GM12891 (cell line): Measurements from ENCODE around the gene ALS2CL. TPM values are rescaled to one million over a fixed set of nuclear protein-coding genes. Genes with fewer than 3 reads are reported as not detected.
"Not testable (repeated sequence)": the region's sequence is repeated elsewhere in the genome, so short reads cannot be mapped to it uniquely, and the experiment has no call there.

Experiments used
- DNase-seq: peaks from one replicate; pipeline ENCODE4 v3.0.0; 2011; ENCODE audit warnings: low spot score; ENCODE audit not compliant: insufficient read length
- FAIRE-seq: peaks from 2 replicates; lab custom pipeline; 2011; peaks lifted over from hg19 to GRCh38; lab: Jason Lieb, UNC
- PAX5 ChIP-seq: IDR thresholded peaks from 2 replicates; pipeline ENCODE4 v1.6.1; 2011; ENCODE audit warnings: low read length, moderate library complexity, mild to moderate bottlenecking; ENCODE audit not compliant: insufficient read depth, severe bottlenecking
- POLR2A ChIP-seq: IDR thresholded peaks from 2 replicates; pipeline ENCODE4 v1.6.1; 2011; ENCODE audit warnings: low read depth, low read length, control low read depth
- POLR2AphosphoS5 ChIP-seq: IDR thresholded peaks from 2 replicates; pipeline ENCODE4 v1.6.1; 2011; ENCODE audit warnings: low read depth, low read length, control low read depth
- POU2F2 ChIP-seq: IDR thresholded peaks from 2 replicates; pipeline ENCODE4 v1.6.1; 2011; ENCODE audit warnings: low read depth, mild to moderate bottlenecking, control low read depth, low read length, moderate library complexity
- SPI1 ChIP-seq: IDR thresholded peaks from 2 replicates; pipeline ENCODE4 v1.6.1; 2011; ENCODE audit warnings: low read depth, low read length, control low read depth
- TAF1 ChIP-seq: IDR thresholded peaks from 2 replicates; pipeline ENCODE4 v1.6.1; 2011; ENCODE audit warnings: low read depth, low read length, control low read depth
- polyA plus RNA-seq: library from polyadenylated mRNA; unstranded; fragments of >200 nt; gene quantifications from one replicate; pipeline ENCODE4 v1.2.1, GENCODE V29; 2012; ENCODE audit warnings: low read depth, missing spikeins, inconsistent platforms; ENCODE audit not compliant: missing spikeins

The ALS2CL gene, protein sequence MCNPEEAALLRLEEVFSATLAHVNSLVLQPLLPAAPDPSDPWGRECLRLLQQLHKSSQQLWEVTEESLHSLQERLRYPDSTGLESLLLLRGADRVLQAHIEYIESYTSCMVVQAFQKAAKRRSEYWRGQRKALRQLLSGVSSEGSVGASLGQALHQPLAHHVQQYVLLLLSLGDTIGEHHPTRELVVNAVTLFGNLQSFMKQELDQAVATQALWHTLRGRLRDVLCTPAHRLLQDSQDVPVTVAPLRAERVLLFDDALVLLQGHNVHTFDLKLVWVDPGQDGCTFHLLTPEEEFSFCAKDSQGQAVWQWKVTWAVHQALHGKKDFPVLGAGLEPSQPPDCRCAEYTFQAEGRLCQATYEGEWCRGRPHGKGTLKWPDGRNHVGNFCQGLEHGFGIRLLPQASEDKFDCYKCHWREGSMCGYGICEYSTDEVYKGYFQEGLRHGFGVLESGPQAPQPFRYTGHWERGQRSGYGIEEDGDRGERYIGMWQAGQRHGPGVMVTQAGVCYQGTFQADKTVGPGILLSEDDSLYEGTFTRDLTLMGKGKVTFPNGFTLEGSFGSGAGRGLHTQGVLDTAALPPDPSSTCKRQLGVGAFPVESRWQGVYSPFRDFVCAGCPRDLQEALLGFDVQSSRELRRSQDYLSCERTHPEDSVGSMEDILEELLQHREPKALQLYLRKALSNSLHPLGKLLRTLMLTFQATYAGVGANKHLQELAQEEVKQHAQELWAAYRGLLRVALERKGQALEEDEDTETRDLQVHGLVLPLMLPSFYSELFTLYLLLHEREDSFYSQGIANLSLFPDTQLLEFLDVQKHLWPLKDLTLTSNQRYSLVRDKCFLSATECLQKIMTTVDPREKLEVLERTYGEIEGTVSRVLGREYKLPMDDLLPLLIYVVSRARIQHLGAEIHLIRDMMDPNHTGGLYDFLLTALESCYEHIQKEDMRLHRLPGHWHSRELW
- 0.04 TPM for polyA plus RNA-seq

DNA sequence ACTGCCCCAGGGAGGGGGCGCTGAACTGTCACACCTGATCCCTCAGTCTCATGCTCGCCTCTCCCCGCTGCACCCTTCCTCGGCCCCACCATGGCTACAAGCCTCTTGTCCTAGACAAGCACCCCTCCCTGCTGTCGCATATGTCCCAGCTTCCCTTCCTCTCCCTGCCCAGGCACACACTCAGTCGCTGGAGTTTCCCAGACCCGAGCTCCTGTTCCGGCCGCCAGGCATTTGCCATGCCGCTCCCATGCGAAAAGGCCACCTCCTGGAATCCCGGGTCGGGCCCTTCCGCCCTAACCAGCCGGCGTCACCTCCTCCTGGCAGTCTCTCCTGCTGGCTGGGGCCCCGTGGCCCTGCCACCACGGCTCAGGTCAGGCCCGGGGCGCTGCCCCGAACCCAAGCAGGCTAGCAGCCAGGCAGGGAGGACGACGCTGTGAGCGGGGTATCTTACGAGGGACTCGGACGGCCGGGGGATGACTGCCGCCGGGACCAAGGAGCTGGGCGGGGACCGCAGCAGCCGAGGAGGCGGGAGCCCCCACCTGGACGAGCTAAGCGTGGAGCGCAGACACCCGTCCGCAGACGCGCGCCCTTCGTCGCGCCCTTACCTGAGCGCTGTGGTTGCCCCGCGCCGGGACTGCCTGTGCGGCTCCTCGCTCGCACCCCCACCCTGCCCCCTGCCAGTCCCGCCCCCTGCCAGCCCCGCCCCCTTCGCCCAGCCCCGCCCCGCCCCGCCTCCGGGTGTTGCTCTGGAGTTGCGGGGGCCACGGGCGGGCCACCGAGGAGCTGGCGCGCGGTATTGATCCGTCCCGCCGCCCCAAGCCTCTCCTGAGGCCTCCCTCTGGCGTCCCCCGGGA is at the start of gene ALS2CL:
ALS2CL (minus strand) TSS at position 642 of the 854 bp plus-strand sequence. CDS start 4,239 bp downstream, outside the sequence.
- TF ChIP-seq TAF1 = no peak
- no peak for TF ChIP-seq SPI1
- no peak for TF ChIP-seq POU2F2
- no peak for TF ChIP-seq POLR2A
- TF ChIP-seq POLR2AphosphoS5 = no peak
- no peak for TF ChIP-seq PAX5
- peak; percentile 43 for FAIRE-seq

DNA sequence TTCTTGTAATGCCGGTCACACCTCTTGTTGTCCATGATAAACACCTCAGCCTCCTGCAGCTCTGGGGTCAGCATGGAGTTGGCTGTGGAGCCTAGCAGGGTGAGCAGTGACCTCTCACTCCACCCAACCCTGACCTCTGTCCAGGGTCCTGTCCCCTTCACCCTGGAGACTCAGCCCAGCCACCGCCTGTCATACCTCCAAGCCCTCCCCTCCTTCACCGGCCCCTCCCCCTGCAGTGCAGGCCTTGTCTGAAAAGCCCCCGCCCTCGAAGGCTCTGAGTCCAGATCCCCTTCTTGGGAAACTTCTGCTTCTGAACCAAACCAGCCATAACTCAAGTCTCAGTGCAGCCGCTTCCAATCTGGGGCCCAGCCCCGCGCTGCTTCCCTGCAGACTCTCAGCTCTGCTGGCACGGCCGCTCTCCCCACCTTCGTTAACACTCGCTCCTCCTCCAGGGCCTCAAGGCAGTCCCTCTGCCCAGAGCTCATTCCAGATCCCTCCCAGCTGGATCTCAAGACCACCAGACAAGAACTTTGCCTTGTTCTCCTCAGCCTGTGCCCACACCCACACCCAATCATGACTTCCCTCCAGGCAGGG is 49.6 kb upstream of the ALS2CL start:
- DNase-seq = no peak
- no peak for TF ChIP-seq POLR2A
- TF ChIP-seq POLR2AphosphoS5 = no peak
- no peak for TF ChIP-seq PAX5
- TF ChIP-seq POU2F2 = no peak
- no peak for FAIRE-seq

More for the DNA sequence above, at the start of gene ALS2CL:
- peak; percentile 67 for DNase-seq

DNA sequence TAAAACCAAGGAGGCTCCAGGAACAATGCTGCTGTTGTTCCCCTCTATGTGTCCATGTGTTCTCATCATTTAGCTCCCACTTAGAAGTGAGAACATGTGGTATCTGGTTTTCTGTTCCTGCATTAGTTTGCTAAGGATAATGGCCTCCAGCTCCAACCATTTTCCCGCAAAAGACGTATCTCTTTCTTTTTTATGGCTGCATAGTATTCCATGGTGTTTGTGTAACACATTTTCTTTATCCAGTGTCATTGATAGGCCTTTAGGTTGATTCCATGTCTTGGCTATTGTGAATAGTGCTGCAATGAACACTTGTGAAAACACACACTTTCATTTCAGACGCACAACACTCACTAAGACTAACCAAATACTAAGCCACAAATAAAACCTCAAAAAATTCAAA is 46.1 kb upstream of the ALS2CL start:
- FAIRE-seq, DNase-seq: not testable (repeated sequence)

DNA sequence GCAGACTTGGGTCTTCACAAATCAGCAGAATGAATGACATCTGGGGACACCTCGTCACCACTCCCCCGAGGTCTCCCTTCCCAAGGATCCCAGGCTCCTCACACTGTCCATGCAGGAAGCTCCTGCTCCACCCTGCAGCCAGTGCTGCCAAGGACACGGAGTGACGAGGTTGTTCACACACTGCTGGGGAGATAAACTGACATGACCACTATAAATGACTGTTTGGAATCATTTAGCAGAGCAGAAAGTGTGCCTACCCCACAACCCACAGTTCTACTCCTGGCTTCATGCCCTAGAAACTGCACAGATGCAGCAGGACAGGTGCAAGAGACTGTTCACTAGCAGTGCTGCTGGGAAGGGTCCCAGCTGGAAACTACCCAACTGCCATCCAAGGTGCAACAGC is 43.9 kb upstream of the ALS2CL start:
- TF ChIP-seq SPI1 (no peak), TAF1 (no peak), POLR2A (no peak), POU2F2 (no peak), POLR2AphosphoS5 (no peak), PAX5 (no peak)
- FAIRE-seq (no peak), DNase-seq (no peak)

DNA sequence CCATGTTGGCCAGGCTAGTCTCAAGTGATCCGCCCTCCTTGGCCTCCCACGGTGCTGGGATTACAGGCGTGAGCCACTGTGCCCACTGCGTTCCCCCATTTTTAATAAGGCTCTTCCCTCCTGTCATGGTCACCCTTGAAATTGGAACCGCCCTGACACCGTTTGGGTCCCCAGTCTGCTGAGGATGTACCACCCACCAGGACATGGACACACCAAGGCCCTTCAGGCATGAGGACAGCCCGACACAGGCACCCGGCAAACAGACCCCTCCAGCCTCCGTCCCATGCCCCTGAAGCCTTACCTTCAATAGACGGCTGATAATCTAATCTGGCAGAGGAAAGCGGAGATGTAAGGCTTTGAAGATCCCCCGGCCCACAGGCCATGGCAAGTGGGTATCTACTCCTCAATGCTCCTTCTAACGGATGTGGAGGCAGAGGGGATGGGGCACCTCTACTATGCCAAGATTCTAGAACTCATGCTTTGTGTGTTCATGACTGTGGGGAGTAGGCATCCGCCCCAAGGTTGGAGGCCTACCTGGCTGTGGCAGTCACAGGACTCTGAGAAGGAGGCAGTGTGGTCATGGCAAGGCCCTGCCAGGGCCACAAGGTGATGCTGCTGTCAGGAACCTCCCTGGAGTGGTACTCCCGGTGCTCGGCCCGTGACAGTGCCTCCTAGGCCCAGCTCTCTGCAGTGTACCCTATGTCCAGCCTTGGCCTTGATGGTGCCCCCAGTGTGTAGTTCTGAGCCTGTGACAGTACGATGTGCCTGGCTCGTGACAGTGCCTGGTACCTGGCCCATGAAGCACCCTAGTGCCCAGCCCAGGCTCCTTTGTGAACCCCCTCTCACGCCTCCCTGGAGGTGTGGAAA is 42.8 kb upstream of the ALS2CL start:
- DNase-seq = no peak
- FAIRE-seq = no peak
- TF ChIP-seq POLR2AphosphoS5 = no peak
- TF ChIP-seq POU2F2 = no peak
- TF ChIP-seq SPI1 = no peak
- TF ChIP-seq POLR2A = no peak
- no peak for TF ChIP-seq TAF1
- no peak for TF ChIP-seq PAX5

DNA sequence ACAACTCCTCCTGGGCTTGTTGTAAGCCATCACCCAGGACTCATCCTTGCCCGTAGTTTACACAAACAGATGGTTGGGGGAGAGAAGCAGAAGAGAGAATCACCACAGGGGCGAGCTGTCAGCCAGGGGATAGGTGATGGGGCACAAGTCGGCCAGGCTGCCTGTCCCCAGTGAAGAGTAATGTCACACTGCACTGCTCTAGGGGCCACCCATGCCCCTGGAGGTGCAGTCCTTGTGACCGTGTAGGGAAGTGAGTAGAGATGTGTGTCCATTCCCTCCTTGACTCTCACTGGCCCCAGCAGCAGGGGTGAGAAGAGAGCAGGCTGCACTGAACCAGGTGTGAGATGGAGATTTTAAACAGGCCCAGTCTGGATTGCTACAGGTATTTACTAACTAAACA is 41.3 kb upstream of the ALS2CL start:
- DNase-seq = no peak
- TF ChIP-seq SPI1 (no peak), POU2F2 (no peak), TAF1 (no peak), POLR2AphosphoS5 (no peak), PAX5 (no peak), POLR2A (no peak)
- no peak for FAIRE-seq

DNA sequence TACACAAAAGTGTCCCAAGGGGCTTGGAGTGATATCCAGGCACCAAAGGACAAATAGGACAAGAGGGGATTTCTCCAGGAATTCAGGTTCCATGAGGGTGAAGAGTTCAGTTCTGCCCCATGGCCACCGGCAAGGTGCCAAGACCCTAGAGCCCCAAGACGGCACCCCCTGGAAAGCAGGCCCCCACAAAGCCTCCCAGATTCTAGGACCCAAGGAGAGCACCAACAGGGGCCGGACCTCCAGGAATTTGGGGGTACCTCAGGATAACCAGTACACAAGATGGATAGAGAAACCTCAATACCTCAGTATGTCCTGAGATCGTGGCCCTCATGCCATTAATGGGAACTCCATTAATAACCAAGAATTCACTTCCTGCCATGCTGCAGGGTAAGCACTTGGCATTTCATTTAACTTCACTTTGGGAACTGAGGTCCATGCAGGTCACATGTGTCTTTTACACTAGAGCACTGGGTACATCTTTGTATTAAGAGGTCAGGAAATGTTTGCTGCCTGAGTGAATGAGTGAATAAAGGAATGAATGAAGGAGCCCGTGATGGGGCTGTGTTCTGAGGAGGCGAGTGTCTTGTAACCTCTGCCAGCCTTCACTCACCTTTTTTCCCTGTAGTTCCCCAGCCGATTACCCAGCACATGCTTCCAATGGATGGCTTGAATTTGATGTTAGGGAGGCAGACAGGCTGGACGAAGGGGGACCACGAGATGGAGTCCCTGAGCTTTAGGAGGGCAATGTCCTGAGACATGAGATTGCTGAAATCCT is 39.7 kb upstream of the ALS2CL start:
- TF ChIP-seq SPI1 (no peak), POLR2AphosphoS5 (no peak), TAF1 (no peak), POLR2A (no peak), POU2F2 (no peak), PAX5 (no peak)
- DNase-seq (no peak), FAIRE-seq (no peak)

DNA sequence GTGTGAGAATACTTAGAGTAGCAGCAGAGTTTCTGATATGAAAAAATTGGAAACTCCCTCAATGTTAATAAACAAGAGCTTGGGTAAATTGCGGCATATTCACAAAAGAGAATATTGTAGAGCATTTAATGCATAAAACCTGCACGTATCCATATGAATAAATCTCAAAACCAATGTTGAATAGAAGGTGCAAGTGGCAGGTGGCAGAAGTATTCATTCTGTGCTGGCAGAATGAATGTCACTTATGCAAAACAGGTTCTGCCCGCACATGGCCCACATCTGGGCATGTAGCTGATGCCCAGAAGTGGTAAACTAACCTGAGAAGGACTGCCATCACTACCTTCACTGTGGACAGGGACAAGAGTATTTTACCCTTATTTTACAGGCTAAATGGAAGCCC is 38.3 kb upstream of the ALS2CL start:
- FAIRE-seq = no peak
- TF ChIP-seq POU2F2 = no peak
- no peak for TF ChIP-seq POLR2AphosphoS5
- no peak for TF ChIP-seq TAF1
- DNase-seq = no peak
